Epidermal melanocyte (primary cell): Measurements from ENCODE around the gene NDST4.
"Not testable (repeated sequence)": the region's sequence is repeated elsewhere in the genome, so short reads cannot be mapped to it uniquely, and the experiment has no call there.

Experiments
- DNase-seq: peaks from one replicate; pipeline ENCODE4 v3.0.0; 2011; ENCODE audit warnings: low spot score; ENCODE audit not compliant: insufficient read length

Gene NDST4

DNA sequence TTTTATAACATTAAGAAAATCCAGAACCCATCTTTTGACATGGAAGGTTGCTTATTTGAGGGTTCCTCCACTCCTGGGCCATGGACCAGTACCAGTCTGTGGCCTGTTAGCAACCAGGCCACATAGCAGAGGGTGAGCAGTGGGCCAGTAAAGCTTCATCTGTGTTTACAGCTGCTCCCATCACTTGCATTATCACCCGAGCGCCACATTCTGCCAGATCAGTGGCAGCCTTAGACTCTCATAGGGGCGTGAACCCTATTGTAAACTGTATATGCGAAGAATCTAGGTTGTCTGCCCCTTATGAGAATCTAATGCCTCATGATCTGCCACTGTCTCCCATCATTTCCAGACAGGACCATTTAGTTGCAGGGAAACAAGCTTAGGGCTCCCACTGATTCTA lies 58.6 kb downstream of the NDST4 start:
- no peak for DNase-seq

GRCh38 chr4:115053313-115053712 lies 60.1 kb downstream of the NDST4 start:
- DNase-seq, result no peak

- no peak for DNase-seq
Observed at GRCh38 chr4:115042496-115042895, 70.9 kb downstream of the NDST4 start.

GRCh38 chr4:115030281-115030680 lies 83.1 kb downstream of the NDST4 start:
- no peak for DNase-seq

- no peak for DNase-seq
Observed at GRCh38 chr4:115028682-115029410, 84.6 kb downstream of the NDST4 start.

- no peak for DNase-seq
Observed at GRCh38 chr4:114999880-115000279, 113.5 kb downstream of the NDST4 start.

DNA sequence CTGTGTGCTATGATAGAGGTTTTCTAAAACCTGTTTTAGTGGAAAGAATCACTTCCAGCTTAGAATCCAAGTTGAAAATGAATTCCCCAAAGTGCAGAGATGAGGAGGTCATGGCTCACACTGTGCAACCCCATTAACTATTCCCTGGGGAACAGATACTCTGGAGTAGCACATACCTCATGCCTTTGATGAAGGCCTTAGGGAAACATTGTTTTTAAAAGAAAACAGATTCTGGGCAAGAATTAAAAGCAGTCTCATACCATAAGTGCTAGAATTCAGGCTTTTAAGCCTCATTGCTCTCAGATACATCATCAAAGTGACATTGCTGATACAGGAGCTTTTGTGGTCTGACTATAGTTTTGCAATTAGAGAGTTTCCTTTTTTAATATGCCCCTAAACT lies 115.1 kb downstream of the NDST4 start:
- DNase-seq, result no peak

GRCh38 chr4:114997576-114998247 lies 115.7 kb downstream of the NDST4 start:
- no peak for DNase-seq

- no peak for DNase-seq
Observed at GRCh38 chr4:114986133-114986532, 127.3 kb downstream of the NDST4 start.

- DNase-seq, result peak; percentile 26
Observed at GRCh38 chr4:114980932-114981708, 132.3 kb downstream of the NDST4 start.

GRCh38 chr4:114980399-114980798 lies 133.0 kb downstream of the NDST4 start:
- DNase-seq, result not testable (repeated sequence)

DNA sequence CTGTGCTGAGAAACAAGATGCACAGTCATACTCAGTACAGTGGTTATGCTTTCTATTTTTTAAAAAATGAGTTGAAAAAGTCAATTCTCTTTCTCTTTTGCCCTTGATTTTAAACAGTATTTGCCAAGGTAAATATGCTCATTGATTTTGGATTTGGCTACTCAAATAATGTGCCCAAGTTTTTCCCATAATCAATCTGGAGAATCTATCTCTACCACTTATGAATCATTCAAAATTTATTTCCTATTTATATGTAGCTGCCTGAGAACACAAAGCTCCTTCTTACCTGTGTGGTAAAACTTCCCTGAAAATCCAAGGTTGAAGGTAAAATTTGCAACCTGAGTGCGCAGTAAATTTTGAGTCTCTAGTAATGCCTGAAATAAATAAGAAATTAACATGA lies 136.5 kb downstream of the NDST4 start:
- DNase-seq, result no peak

DNA sequence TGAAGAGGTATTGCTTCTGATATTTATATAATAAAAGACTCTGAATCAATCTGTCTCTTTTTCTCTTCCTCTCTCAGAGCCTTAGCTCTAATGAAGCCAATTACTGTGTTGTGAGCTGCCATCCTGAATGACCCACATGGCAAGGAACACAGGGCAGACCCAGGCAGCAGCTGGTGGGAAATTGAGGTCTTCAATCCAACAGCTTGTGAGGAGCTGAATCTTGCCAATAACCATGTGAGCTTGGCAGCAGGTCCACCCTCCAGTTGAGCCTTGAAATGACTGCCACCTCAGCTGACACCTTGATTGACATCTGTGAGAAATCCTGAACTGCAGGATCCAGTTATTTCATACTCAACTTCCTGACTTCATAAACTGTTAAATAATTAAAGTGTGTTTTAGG lies 149.4 kb downstream of the NDST4 start:
- no peak for DNase-seq

- DNase-seq, result no peak
Observed at GRCh38 chr4:114945616-114946015, 167.8 kb downstream of the NDST4 start.

- no peak for DNase-seq
Observed at GRCh38 chr4:114941503-114941902, 171.9 kb downstream of the NDST4 start.

DNA sequence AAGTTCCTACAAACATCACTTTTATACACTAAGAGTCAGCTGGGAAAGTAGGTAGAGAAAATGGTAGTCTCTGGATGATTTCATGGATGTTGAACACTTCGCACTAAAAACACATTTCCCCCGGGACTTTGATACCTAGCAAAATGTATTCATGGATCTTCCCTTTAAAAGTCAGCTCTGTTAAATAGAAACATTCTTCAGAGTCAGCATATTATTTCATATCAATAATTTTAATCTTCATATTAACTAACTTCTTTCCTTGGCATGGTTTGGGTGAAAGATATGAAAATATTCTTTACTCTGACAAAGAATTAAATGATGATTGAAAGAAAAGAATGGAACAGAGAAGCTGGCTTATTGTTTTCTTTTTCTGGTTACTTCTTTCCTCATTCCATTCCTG lies 185.5 kb downstream of the NDST4 start:
- no peak for DNase-seq

- no peak for DNase-seq
Observed at GRCh38 chr4:114926583-114926982, 186.8 kb downstream of the NDST4 start.

DNA sequence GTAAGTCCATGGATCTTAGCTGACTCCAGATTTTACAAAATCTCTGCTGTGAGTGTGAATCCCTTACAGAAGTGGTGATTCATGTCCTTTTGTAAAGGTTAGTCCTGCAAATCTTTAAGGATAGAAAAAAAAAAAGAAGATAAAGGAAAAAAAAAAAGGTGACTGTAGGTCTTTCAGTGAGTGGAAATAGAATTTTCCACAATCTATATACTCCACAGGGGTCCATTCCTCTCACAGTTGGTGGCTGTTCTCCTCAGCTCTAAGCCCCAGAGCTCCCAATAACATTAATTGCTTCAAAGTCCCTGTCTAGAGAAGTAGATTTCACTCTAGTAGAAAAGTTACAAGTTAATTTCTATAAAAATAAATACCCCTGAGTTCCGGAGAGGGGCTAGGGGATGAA lies 189.1 kb downstream of the NDST4 start:
- no peak for DNase-seq

GRCh38 chr4:114922592-114922933 lies 190.9 kb downstream of the NDST4 start:
- DNase-seq, result no peak

DNA sequence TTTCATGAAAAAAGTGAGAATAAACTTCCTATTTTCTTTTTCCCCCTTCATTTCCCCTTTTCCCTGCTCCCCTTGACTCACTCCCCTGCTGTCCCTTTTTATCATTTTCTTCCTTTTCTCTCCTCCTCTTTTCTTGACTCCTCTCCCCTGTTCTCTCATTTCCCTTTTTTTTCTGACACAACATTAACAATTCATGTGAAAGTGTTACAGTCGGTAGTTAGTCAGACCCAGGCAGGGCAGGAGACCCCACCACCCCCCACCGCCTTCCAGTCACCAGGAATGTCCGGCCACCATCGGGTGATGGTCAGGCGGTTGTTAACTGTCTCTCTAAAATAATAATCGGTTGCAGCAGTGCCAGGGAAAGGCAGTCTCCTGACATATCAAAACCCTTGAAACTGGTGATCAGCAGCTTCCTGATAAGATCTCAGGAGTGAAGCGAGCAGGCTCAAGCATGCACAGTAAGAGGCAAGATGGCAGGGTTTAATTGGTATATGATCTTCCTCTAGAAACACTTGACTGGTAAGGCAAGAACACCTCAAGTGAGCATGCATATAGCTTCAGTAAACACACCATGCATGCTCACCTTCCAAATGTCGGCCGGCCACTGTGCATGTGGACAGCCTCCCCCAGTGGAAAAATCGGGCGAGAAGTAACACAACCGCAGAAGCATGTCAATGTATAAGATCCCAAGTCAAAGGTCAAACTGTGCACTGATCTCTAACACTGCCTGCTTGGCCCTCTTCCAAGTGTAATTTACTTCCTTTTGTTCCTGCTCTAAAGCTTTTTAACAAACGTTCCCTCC lies 191.4 kb downstream of the NDST4 start:
- no peak for DNase-seq

DNA sequence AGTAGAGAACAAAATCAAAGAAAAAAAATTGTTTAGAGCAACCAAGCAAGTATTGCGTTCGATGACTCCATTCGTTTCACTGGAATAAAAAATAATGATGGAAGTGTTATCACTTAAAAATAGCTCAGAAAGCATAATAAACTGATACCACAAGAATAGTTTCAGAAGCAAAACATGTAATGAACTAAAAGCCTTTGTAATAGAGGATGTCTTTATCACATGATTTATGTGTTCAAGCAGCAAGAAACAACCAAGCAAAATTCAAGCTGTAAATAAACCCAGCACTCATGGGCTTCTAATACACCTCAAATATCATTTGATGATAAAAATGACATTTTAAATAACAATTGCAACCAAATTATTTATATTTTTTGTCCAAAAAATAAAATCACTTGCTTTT lies 192.2 kb downstream of the NDST4 start:
- no peak for DNase-seq

GRCh38 chr4:114911111-114911510 lies 202.3 kb downstream of the NDST4 start:
- DNase-seq, result no peak
